Measurements from ENCODE around the gene PPARG. TPM values are rescaled to one million over a fixed set of nuclear protein-coding genes. Genes with fewer than 3 reads are reported as not detected.

The PPARG gene
- total RNA-seq, 1 experiment from 2014 or later: 71.6 TPM

DNA sequence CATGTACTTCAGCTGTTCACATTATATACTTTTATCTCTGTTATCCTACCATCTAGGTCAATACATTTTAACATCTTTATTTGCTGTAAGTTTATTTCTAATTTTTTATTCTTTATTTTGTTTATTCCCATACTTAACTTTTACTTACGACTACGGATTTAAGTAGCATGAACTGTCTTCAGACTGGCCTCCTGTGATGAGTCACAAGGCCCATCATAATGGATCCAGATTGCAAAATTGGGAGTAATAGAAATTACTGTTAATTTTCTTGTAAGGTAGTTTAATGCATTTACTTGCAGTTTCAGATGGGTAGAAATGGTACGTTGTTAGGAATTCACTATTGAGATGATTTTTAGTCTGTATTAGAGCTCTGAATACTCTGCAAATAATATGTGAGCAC, 45.9 kb downstream of the PPARG start (continued):
- TF ChIP-seq RAD21 (IDR thresholded peaks at IDR 0.05; ENCODE audit: low read depth) (no peak), SP1 (IDR thresholded peaks at IDR 0.05; ENCODE audit: low read depth) (no peak), ZFX (IDR thresholded peaks at IDR 0.05) (no peak), CBX3 (IDR thresholded peaks at IDR 0.05; ENCODE audit: low read depth) (no peak), YY1 (IDR thresholded peaks at IDR 0.05; ENCODE audit: extremely low read depth, insufficient replicate concordance, low read depth, low read length) (no peak), EZH2 (IDR thresholded peaks at IDR 0.05) (no peak), EGR1 (IDR thresholded peaks at IDR 0.05; ENCODE audit: low read depth) (no peak), SIN3A (IDR thresholded peaks at IDR 0.05; ENCODE audit: low read depth) (no peak)

DNA sequence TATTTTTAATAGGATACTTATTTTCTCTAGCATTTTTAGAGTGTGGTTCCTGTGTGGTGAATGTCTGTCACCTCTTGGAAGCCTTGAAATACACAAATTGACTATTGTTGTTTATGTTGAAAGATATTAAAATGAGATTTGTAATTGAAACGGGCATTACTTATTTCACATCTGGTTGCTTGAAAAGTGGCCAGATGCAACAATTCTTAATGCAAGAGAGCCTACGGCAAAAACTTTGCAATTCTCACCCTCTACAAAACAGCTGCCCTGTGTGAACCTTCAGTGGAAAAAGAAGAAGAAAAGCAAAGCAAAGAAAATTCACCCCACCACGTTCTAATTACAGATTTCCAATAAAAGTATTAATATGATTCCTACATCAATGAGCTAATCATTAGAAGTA, 46.6 kb downstream of the PPARG start:
- Histone ChIP-seq H3K4me2 (ENCODE audit: low read length) (no peak overlapping the region), H3K79me2 (ENCODE audit: insufficient read depth, low read length) (no peaks in the 10 kb centered on the region), H3K9ac (ENCODE audit: low read length) (no peak overlapping the region), H2AFZ (ENCODE audit: low read depth, low read length, poor library complexity, severe bottlenecking) (no peak overlapping the region), H3K36me3 (ENCODE audit: control insufficient read depth in 1 of 2, insufficient read depth in 2 of 2, low read length in 2 of 2) (no peaks in the 10 kb centered on the region), H3K9me3 (ENCODE audit: control insufficient read depth in 1 of 2, insufficient read depth in 1 of 2, low read depth in 1 of 2, low read length in 2 of 2) (no peaks in the 10 kb centered on the region), H3K4me3 (replicated peaks in 1 of 2; ENCODE audit: low read depth in 1 of 2, low read length in 2 of 2) (no peak overlapping the region), H3K27me3 (ENCODE audit: insufficient read depth, low read length) (no peaks in the 10 kb centered on the region), H3K9me2 (ENCODE audit: insufficient read depth) (no peaks in the 10 kb centered on the region), H4K20me1 (ENCODE audit: insufficient read depth) (no peaks in the 10 kb centered on the region), H3K4me1 (ENCODE audit: control insufficient read depth in 1 of 2, insufficient read depth in 2 of 2, low read length in 2 of 2) (peaks cover 0 to 21% of the 10 kb centered on the region in 2 experiments; a peak in 3 of 4 replicates), H3K27ac (ENCODE audit: low read depth, low read length) (no peak overlapping the region)
- intact Hi-C loops (cut with micrococcal nuclease): no loop called here
- DNase-seq (ENCODE audit: low read depth, low spot score) (no peak), ATAC-seq (no peak)
- CTCF ChIA-PET: no interaction called here
- no TSS peak for BruUV-seq (replicated peaks)
- RAD21 ChIA-PET (ENCODE audit: low non-redundant PET in 1 of 2, low total read pairs in 2 of 2, uncharacterized antibody in 2 of 2, unreplicated experiment in 2 of 2): no interaction called here
- no peak for TF ChIP-seq EGR1 (IDR thresholded peaks at IDR 0.05; ENCODE audit: low read depth)
- no peak for TF ChIP-seq POLR2AphosphoS5 (IDR thresholded peaks at IDR 0.05; ENCODE audit: low read depth, low read length)
- POLR2A ChIA-PET: no interaction called here

DNA sequence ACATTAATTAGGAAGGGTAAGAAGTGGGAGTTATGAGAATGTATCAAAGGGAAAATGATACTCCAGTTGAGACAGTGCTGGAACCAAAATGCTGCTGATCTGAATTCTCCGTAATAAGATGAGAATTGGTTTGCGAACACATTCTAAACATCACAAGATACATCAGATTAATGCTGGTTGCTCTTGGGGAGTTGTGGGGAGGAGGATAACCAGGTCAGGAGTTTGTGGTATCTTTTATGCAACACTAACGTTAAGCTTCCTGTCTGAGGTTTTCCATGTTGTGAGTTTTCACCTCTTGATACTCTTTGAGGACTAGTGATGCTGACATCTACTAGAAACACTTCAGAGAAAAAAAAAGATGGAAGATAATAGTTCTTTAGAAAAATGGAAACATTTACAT, 47.2 kb downstream of the PPARG start:
- no peak overlapping the region for H2AFZ ChIP-seq (ENCODE audit: low read depth, low read length, poor library complexity, severe bottlenecking)
- no peak for ATAC-seq
- H3K27me3 ChIP-seq (ENCODE audit: insufficient read depth, low read length): no peaks in the 10 kb centered on the region
- H3K9me2 ChIP-seq (ENCODE audit: insufficient read depth): no peaks in the 10 kb centered on the region
- peaks cover 0 to 28% of the 10 kb centered on the region in 2 experiments; a peak in 3 of 4 replicates for H3K4me1 ChIP-seq (ENCODE audit: control insufficient read depth in 1 of 2, insufficient read depth in 2 of 2, low read length in 2 of 2)
- no peaks in the 10 kb centered on the region for H3K79me2 ChIP-seq (ENCODE audit: insufficient read depth, low read length)
- BruUV-seq (replicated peaks): no TSS peak
- intact Hi-C loops (cut with micrococcal nuclease): no loop called here
- ChIA-PET POLR2A (no interaction called here), CTCF (no interaction called here), RAD21 (ENCODE audit: low non-redundant PET in 1 of 2, low total read pairs in 2 of 2, uncharacterized antibody in 2 of 2, unreplicated experiment in 2 of 2) (no interaction called here)
- H4K20me1 ChIP-seq (ENCODE audit: insufficient read depth): no peaks in the 10 kb centered on the region
- H3K9ac ChIP-seq (ENCODE audit: low read length): no peak overlapping the region
- no peak overlapping the region for H3K4me3 ChIP-seq (replicated peaks in 1 of 2; ENCODE audit: low read depth in 1 of 2, low read length in 2 of 2)
- no peak overlapping the region for H3K4me2 ChIP-seq (ENCODE audit: low read length)
- DNase-seq (ENCODE audit: low read depth, low spot score): no peak
- H3K27ac ChIP-seq (ENCODE audit: low read depth, low read length): no peak overlapping the region
- H3K9me3 ChIP-seq (ENCODE audit: control insufficient read depth in 1 of 2, insufficient read depth in 1 of 2, low read depth in 1 of 2, low read length in 2 of 2): no peaks in the 10 kb centered on the region
- no peaks in the 10 kb centered on the region for H3K36me3 ChIP-seq (ENCODE audit: control insufficient read depth in 1 of 2, insufficient read depth in 2 of 2, low read length in 2 of 2)
- TF ChIP-seq SP1 (IDR thresholded peaks at IDR 0.05; ENCODE audit: low read depth): no peak
- TF ChIP-seq, protein P1, sequence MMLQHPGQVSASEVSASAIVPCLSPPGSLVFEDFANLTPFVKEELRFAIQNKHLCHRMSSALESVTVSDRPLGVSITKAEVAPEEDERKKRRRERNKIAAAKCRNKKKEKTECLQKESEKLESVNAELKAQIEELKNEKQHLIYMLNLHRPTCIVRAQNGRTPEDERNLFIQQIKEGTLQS (IDR thresholded peaks at IDR 0.05): no peak
- no peak for TF ChIP-seq ELF1 (IDR thresholded peaks at IDR 0.05; ENCODE audit: borderline replicate concordance, low read depth)
- TF ChIP-seq, protein P2, sequence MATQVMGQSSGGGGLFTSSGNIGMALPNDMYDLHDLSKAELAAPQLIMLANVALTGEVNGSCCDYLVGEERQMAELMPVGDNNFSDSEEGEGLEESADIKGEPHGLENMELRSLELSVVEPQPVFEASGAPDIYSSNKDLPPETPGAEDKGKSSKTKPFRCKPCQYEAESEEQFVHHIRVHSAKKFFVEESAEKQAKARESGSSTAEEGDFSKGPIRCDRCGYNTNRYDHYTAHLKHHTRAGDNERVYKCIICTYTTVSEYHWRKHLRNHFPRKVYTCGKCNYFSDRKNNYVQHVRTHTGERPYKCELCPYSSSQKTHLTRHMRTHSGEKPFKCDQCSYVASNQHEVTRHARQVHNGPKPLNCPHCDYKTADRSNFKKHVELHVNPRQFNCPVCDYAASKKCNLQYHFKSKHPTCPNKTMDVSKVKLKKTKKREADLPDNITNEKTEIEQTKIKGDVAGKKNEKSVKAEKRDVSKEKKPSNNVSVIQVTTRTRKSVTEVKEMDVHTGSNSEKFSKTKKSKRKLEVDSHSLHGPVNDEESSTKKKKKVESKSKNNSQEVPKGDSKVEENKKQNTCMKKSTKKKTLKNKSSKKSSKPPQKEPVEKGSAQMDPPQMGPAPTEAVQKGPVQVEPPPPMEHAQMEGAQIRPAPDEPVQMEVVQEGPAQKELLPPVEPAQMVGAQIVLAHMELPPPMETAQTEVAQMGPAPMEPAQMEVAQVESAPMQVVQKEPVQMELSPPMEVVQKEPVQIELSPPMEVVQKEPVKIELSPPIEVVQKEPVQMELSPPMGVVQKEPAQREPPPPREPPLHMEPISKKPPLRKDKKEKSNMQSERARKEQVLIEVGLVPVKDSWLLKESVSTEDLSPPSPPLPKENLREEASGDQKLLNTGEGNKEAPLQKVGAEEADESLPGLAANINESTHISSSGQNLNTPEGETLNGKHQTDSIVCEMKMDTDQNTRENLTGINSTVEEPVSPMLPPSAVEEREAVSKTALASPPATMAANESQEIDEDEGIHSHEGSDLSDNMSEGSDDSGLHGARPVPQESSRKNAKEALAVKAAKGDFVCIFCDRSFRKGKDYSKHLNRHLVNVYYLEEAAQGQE (IDR thresholded peaks at IDR 0.05; ENCODE audit: low read depth): no peak
- TF ChIP-seq, protein P3, sequence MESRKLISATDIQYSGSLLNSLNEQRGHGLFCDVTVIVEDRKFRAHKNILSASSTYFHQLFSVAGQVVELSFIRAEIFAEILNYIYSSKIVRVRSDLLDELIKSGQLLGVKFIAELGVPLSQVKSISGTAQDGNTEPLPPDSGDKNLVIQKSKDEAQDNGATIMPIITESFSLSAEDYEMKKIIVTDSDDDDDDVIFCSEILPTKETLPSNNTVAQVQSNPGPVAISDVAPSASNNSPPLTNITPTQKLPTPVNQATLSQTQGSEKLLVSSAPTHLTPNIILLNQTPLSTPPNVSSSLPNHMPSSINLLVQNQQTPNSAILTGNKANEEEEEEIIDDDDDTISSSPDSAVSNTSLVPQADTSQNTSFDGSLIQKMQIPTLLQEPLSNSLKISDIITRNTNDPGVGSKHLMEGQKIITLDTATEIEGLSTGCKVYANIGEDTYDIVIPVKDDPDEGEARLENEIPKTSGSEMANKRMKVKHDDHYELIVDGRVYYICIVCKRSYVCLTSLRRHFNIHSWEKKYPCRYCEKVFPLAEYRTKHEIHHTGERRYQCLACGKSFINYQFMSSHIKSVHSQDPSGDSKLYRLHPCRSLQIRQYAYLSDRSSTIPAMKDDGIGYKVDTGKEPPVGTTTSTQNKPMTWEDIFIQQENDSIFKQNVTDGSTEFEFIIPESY (IDR thresholded peaks at IDR 0.05; ENCODE audit: extremely low read depth, insufficient replicate concordance, low read length): no peak
- TF ChIP-seq POLR2AphosphoS5 (IDR thresholded peaks at IDR 0.05; ENCODE audit: low read depth, low read length): no peak
- no peak for TF ChIP-seq JUND (IDR thresholded peaks at IDR 0.05)
- no peak for TF ChIP-seq ZFX (IDR thresholded peaks at IDR 0.05)
- no peak for TF ChIP-seq EZH2 (IDR thresholded peaks at IDR 0.05)
